Measurements from ENCODE around the gene ZNF580.

The ZNF580 gene

GRCh38 chr19:55622242-55622969, 18.4 kb upstream of the ZNF580 start:
- Histone ChIP-seq H3K9me2 (replicated peaks; ENCODE audit: low read depth, low read length) (no peaks in the 10 kb centered on the region), H3K36me3 (ENCODE audit: insufficient read depth, low read length) (peaks cover 3% of the 10 kb centered on the region; the same call in 1 of the 2 replicates), H3K27me3 (ENCODE audit: insufficient read depth, low read length, poor library complexity, severe bottlenecking) (no peaks in the 10 kb centered on the region), H3K4me1 (ENCODE audit: insufficient read depth, low read length, poor library complexity, severe bottlenecking) (peaks cover 16% of the 10 kb centered on the region), H2AFZ (ENCODE audit: low read length) (no peak overlapping the region), H3K79me2 (ENCODE audit: insufficient read depth, low read length) (0 out of 2 replicates have a peak, but pooled peaks cover 7% of the 10 kb centered on the region), H3K4me3 (ENCODE audit: low read length, poor library complexity, severe bottlenecking) (no peak overlapping the region), H3K4me2 (ENCODE audit: low read depth, low read length, poor library complexity, severe bottlenecking) (no peak overlapping the region), H3K9me3 (ENCODE audit: insufficient read depth, low read depth, low read length) (no peaks in the 10 kb centered on the region), H4K20me1 (ENCODE audit: insufficient read depth, low read length, poor library complexity, severe bottlenecking) (peaks cover 6% of the 10 kb centered on the region), H3K9ac (ENCODE audit: low read depth, low read length, poor library complexity, severe bottlenecking) (no peak overlapping the region), H3F3A (ENCODE audit: low read depth) (no peaks in the 10 kb centered on the region)
- TF ChIP-seq EZH2phosphoT487 (IDR thresholded peaks at IDR 0.05; ENCODE audit: borderline replicate concordance) (no peak), CTCF (conservative IDR thresholded peaks at IDR 0.05; ENCODE audit: low read length) (no peak)

DNA sequence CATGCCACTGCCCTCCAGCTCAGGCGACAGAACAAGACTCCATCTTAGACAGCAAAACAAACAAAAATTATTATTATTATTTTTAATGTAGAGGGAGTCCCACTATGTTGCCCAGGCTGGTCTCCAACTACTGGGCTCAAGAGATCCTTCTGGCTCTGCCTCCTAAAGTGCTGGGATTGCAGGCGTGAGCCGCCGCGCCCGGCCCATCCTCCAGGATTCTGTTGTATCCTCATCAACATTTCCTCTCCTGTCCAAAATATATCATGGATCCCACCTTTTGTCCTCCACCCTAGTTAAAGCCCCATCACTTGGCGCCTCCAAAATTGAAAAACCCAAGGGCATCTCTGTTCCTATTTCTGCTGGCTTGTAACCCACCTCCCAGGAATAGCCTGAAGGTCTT, 17.7 kb upstream of the ZNF580 start:
- no peak for TF ChIP-seq EZH2phosphoT487 (IDR thresholded peaks at IDR 0.05; ENCODE audit: borderline replicate concordance)
- no peak for TF ChIP-seq CTCF (conservative IDR thresholded peaks at IDR 0.05; ENCODE audit: low read length)
- H3K9me3 ChIP-seq (ENCODE audit: insufficient read depth, low read depth, low read length) = no peaks in the 10 kb centered on the region

DNA sequence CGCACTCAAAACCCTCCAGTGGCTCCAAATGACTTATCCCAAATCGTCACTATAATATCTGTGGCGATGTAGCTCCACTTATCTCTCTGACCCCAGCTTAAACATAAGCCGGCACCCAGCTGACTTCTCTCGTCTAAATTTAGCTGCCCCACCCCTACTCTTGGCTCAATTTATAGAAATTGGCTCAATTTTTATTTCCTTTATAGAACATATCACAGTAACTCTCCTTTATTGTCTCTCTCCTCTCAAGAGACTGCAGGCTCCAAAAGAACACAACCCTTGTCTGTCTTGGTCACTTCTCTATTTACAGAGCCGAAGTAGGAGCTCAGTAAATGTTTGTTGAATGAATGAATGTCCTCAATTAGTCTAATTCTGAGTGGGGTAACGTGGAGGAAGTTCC, 17.2 kb upstream of the ZNF580 start:
- Histone ChIP-seq H3K9me3 (ENCODE audit: insufficient read depth, low read depth, low read length) (no peaks in the 10 kb centered on the region), H3K27me3 (ENCODE audit: insufficient read depth, low read length, poor library complexity, severe bottlenecking) (no peaks in the 10 kb centered on the region), H3K4me3 (ENCODE audit: low read length, poor library complexity, severe bottlenecking) (peak overlapping the region; percentile 76), H4K20me1 (ENCODE audit: insufficient read depth, low read length, poor library complexity, severe bottlenecking) (peaks cover 6% of the 10 kb centered on the region), H3K36me3 (ENCODE audit: insufficient read depth, low read length) (no peaks in the 10 kb centered on the region), H3K79me2 (ENCODE audit: insufficient read depth, low read length) (0 out of 2 replicates have a peak, but pooled peaks cover 7% of the 10 kb centered on the region), H3K9me2 (replicated peaks; ENCODE audit: low read depth, low read length) (no peaks in the 10 kb centered on the region), H3K4me2 (ENCODE audit: low read depth, low read length, poor library complexity, severe bottlenecking) (peak overlapping the region; percentile 66), H3K4me1 (ENCODE audit: insufficient read depth, low read length, poor library complexity, severe bottlenecking) (peaks cover 16% of the 10 kb centered on the region), H3F3A (ENCODE audit: low read depth) (no peaks in the 10 kb centered on the region), H3K9ac (ENCODE audit: low read depth, low read length, poor library complexity, severe bottlenecking) (no peak overlapping the region), H2AFZ (ENCODE audit: low read length) (no peak overlapping the region)
- TF ChIP-seq EZH2phosphoT487 (IDR thresholded peaks at IDR 0.05; ENCODE audit: borderline replicate concordance) (no peak), CTCF (conservative IDR thresholded peaks at IDR 0.05; ENCODE audit: low read length) (no peak)

More for the DNA sequence above, 17.7 kb upstream of the ZNF580 start:
- H3K36me3 ChIP-seq (ENCODE audit: insufficient read depth, low read length) = no peaks in the 10 kb centered on the region
- H3K4me3 ChIP-seq (ENCODE audit: low read length, poor library complexity, severe bottlenecking) = no peak overlapping the region
- H3K79me2 ChIP-seq (ENCODE audit: insufficient read depth, low read length) = 0 out of 2 replicates have a peak, but pooled peaks cover 7% of the 10 kb centered on the region
- H3K9ac ChIP-seq (ENCODE audit: low read depth, low read length, poor library complexity, severe bottlenecking) = no peak overlapping the region
- H4K20me1 ChIP-seq (ENCODE audit: insufficient read depth, low read length, poor library complexity, severe bottlenecking) = peaks cover 6% of the 10 kb centered on the region
- H3K9me2 ChIP-seq (replicated peaks; ENCODE audit: low read depth, low read length) = no peaks in the 10 kb centered on the region
- H3K4me2 ChIP-seq (ENCODE audit: low read depth, low read length, poor library complexity, severe bottlenecking) = peak overlapping the region; percentile 66
- peaks cover 16% of the 10 kb centered on the region for H3K4me1 ChIP-seq (ENCODE audit: insufficient read depth, low read length, poor library complexity, severe bottlenecking)
- no peaks in the 10 kb centered on the region for H3F3A ChIP-seq (ENCODE audit: low read depth)
- H3K27me3 ChIP-seq (ENCODE audit: insufficient read depth, low read length, poor library complexity, severe bottlenecking) = no peaks in the 10 kb centered on the region
- no peak overlapping the region for H2AFZ ChIP-seq (ENCODE audit: low read length)

Data from Loucy (cell line).